ENCODE results near the gene ANKRD53. TPM values are rescaled to one million over a fixed set of nuclear protein-coding genes. Genes with fewer than 3 reads are reported as not detected.
A peak's percentile ranks its signal among the peaks of the same experiment; 100 is the strongest.

ANKRD53 gene, protein sequence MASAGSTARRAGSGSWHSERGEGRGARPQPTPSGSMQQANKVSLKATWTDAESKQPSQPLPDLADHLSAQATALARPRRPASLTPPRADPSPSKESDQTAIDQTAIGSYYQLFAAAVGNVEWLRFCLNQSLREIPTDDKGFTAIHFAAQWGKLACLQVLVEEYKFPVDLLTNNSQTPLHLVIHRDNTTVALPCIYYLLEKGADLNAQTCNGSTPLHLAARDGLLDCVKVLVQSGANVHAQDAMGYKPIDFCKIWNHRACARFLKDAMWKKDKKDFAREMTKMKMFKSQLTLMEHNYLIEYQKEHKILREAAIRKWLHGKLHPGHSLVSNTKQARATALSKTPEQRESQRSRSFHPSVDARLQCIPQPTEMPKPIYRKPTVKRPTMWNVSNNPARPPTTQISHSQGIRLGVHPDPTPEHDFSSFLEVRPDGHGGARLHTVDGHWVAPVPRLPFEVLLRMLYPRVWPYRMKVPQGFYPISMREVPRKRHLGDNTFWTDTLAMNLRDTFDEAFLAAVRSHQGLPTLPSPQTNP
- under 1 TPM in 1 of 2 donors, not detected in 1; 0.88 TPM for total RNA-seq

- peak; percentile 57 to 69 for ATAC-seq
- H3K9me3 Mint-ChIP-seq, result no peaks in the 10 kb centered on the region
- peak; percentile 67 for DNase-seq (ENCODE audit: low spot score)
- H3K4me3 Mint-ChIP-seq, result peak within 1 kb of the TSS; percentile 90
- H3K27me3 Mint-ChIP-seq, result no peaks in the 10 kb centered on the region
- no peaks in the 10 kb centered on the region for H3K36me3 Mint-ChIP-seq
- peaks cover 12 to 17% of the 10 kb centered on the region in 2 donors for H3K4me1 Mint-ChIP-seq (ENCODE audit: low read depth in 2 of 2)
- H3K27ac Mint-ChIP-seq, result peak within 1 kb of the TSS; percentile 66 to 93
Observed at GRCh38 chr2:70978341-70979179, at the start of gene ANKRD53. Gene ANKRD53 (plus strand): TSS chr2:70978630. CDS start chr2:70978646, 16 bp downstream.

DNA sequence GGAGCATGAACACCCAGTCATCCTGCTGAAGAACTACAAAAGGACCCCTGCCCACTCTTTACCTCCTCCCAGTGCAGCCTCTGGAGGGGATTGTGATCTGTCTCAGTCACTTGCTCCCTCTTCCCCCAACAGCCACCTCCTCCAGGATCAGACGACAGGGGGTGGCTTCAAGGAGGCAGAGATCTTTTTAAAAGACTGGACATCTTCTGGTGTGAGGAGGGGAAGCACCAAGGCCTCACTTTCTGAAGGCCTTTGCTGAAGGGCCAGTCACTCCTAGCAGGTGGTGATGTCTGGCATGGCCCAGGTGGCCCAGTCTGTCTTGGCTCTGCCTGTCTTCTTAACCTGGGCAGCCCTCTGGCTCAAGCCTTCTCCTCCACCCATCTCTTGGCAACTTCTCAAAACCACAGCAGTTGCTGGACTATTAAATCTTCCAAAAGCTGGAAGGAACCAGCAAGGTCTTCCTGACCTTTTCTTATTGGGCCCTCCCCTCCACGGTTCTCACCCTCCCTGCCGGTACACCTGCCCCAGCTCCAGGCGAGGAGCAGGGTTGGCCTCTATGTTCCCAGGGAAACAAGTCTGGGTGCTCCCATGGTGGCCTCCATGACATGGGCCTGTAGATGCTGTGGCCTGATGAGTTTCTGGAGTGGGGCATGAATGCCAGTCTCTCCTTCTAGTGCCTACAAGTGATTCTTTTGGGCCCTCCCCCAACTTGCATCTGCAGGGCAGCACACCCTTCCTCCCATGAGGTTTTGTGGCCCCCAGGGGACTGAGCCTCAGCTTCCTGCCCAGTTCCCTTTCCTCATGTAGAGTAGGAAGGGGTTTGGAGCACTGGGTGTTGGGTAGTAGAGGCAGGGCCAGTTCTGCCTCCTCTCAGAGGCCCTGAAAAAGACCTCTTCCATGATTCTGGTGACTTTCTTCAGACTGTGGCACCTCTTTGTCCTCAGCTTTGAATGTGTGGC lies 47.8 kb upstream of the ANKRD53 start:
- no peak for DNase-seq (ENCODE audit: low spot score)
- H3K4me1 Mint-ChIP-seq (ENCODE audit: low read depth in 2 of 2), result no peaks in the 10 kb centered on the region
- H3K36me3 Mint-ChIP-seq, result no peaks in the 10 kb centered on the region
- H3K9me3 Mint-ChIP-seq, result no peaks in the 10 kb centered on the region
- no peak for ATAC-seq
- no peak overlapping the region for H3K27ac Mint-ChIP-seq
- no peak overlapping the region for H3K4me3 Mint-ChIP-seq
- H3K27me3 Mint-ChIP-seq, result peaks cover 0 to 11% of the 10 kb centered on the region in 2 donors

GRCh38 chr2:70931376-70932000 lies 46.9 kb upstream of the ANKRD53 start:
- H3K4me1 Mint-ChIP-seq (ENCODE audit: low read depth in 2 of 2), result no peaks in the 10 kb centered on the region
- H3K4me3 Mint-ChIP-seq, result no peak overlapping the region

DNA sequence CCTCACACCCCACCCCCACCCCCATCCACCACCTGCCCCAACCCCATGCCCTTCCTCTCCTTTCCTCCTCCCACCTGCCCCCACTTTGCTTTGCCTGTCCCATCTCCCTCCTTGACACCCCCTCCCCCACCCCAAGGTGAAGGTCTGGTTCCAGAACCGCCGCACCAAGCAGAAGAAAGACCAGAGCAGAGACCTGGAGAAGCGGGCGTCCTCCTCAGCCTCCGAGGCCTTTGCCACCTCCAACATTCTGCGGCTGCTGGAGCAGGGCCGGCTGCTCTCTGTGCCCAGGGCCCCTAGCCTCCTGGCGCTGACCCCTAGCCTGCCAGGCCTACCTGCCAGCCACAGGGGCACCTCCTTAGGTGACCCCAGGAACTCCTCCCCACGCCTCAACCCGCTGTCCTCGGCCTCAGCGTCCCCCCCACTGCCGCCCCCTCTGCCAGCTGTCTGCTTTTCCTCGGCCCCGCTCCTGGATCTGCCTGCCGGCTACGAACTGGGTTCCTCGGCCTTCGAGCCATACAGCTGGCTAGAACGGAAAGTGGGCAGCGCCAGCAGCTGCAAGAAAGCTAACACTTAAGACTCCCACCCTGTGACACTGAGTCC lies 45.7 kb upstream of the ANKRD53 start:
- Mint-ChIP-seq H3K4me1 (ENCODE audit: low read depth in 2 of 2) (no peaks in the 10 kb centered on the region), H3K9me3 (no peaks in the 10 kb centered on the region), H3K27ac (no peak overlapping the region), H3K36me3 (no peaks in the 10 kb centered on the region), H3K4me3 (no peak overlapping the region), H3K27me3 (peaks cover 0 to 9% of the 10 kb centered on the region in 2 donors)
- ATAC-seq (no peak), DNase-seq (ENCODE audit: low spot score) (no peak)

More at GRCh38 chr2:70931376-70932000, 46.9 kb upstream of the ANKRD53 start:
- Mint-ChIP-seq H3K9me3 (no peaks in the 10 kb centered on the region), H3K36me3 (no peaks in the 10 kb centered on the region), H3K27ac (no peak overlapping the region), H3K27me3 (peaks cover 0 to 11% of the 10 kb centered on the region in 2 donors)
- DNase-seq (ENCODE audit: low spot score) (no peak), ATAC-seq (no peak)

DNA sequence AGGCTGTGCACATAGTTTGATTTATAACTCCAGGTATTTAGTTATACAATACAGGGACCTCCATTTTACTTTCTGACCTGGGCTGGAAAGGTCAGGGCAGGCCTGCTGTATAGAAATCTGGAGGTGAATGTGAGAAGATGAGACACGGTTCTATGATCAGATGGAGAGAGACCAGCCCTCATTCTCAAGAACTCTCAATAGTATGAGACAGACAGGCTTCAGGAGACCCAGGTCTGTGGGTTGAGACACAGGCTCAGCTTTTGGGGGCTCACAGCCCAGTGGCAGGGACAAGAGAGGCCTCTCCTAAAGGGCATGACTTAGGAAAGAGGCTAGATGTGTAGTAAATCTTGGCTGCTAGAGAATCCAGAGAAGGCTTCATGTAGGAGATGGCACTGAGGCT lies 43.4 kb upstream of the ANKRD53 start:
- ATAC-seq (no peak), DNase-seq (ENCODE audit: low spot score) (peak; percentile 40)
- H3K9me3 Mint-ChIP-seq, result no peaks in the 10 kb centered on the region
- no peaks in the 10 kb centered on the region for H3K4me1 Mint-ChIP-seq (ENCODE audit: low read depth in 2 of 2)
- no peak overlapping the region for H3K4me3 Mint-ChIP-seq
- peaks cover 0 to 12% of the 10 kb centered on the region in 2 donors for H3K27me3 Mint-ChIP-seq
- H3K27ac Mint-ChIP-seq, result no peak overlapping the region
- H3K36me3 Mint-ChIP-seq, result no peaks in the 10 kb centered on the region

- Mint-ChIP-seq H3K27me3 (peaks cover 0 to 16% of the 10 kb centered on the region in 2 donors), H3K9me3 (no peaks in the 10 kb centered on the region), H3K4me3 (no peak within 1 kb of the TSS), H3K36me3 (no peaks in the 10 kb centered on the region), H3K27ac (no peak within 1 kb of the TSS), H3K4me1 (ENCODE audit: low read depth in 2 of 2) (no peaks in the 10 kb centered on the region)
- DNase-seq (ENCODE audit: low spot score), result peak; percentile 28
- ATAC-seq, result no peak
Observed at GRCh38 chr2:70935468-70936164, 42.8 kb upstream of the ANKRD53 start, which contains the start of gene ATP6V1B1. Gene ATP6V1B1 (plus strand): TSS chr2:70935900. CDS start chr2:70935955, 55 bp downstream.

- H3K27me3 Mint-ChIP-seq, result peaks cover 0 to 18% of the 10 kb centered on the region in 2 donors
- H3K4me1 Mint-ChIP-seq (ENCODE audit: low read depth in 2 of 2), result no peaks in the 10 kb centered on the region
- ATAC-seq (no peak), DNase-seq (ENCODE audit: low spot score) (peak; percentile 39)
- H3K4me3 Mint-ChIP-seq, result no peak overlapping the region
- no peaks in the 10 kb centered on the region for H3K9me3 Mint-ChIP-seq
- no peaks in the 10 kb centered on the region for H3K36me3 Mint-ChIP-seq
- H3K27ac Mint-ChIP-seq, result no peak overlapping the region
Observed at GRCh38 chr2:70936165-70936978, 42.1 kb upstream of the ANKRD53 start.

DNA sequence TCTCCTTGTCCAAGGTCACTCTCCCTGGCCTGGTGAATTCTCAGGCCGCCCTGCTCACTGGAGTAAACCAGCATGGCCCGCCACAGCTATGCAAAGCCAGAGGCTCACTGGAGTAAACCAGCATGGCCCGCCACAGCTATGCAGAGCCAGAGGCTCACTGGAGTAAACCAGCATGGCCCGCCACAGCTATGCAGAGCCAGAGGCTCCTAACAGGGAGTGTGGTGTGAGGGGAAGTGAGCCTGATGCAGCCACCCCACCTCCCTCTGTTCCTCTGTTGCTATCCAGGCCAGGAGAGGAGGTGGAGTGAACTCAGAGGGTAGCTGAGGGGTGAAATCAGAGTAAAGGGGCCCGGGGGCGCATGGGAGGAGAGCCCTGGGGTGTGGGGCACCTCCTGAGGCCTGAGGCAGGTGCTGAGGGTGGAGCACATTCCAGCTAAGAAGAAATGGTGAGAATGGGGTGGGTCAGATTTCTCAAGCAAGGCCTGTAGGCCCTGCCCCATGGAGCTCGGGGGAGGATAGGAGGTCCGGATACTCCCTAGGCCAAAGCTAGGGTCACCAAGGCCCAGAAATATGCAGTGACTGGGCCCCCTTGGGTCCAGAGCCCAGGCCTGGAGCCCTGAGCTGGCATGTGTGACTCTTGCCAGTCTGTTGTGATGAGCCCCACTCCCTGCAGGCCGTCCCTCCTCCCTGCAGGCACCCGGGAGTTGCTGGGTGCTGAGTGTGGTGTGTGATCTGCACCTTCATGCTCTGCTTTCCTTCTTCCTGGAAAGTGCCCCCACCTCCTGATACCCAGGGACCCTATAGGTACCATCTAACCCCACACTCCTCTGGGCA lies 41.2 kb upstream of the ANKRD53 start:
- Mint-ChIP-seq H3K9me3 (no peaks in the 10 kb centered on the region), H3K27ac (no peak overlapping the region), H3K4me1 (ENCODE audit: low read depth in 2 of 2) (no peaks in the 10 kb centered on the region), H3K36me3 (no peaks in the 10 kb centered on the region), H3K27me3 (peaks cover 0 to 21% of the 10 kb centered on the region in 2 donors), H3K4me3 (no peak overlapping the region)
- peak; percentile 22 for DNase-seq (ENCODE audit: low spot score)
- no peak for ATAC-seq

GRCh38 chr2:70937866-70938585 lies 40.4 kb upstream of the ANKRD53 start:
- Mint-ChIP-seq H3K27ac (no peak overlapping the region), H3K4me1 (ENCODE audit: low read depth in 2 of 2) (no peaks in the 10 kb centered on the region), H3K27me3 (peaks cover 0 to 21% of the 10 kb centered on the region in 2 donors), H3K9me3 (no peaks in the 10 kb centered on the region), H3K4me3 (no peak overlapping the region), H3K36me3 (no peaks in the 10 kb centered on the region)
- peak in 1 of 2 donors; percentile 21 for ATAC-seq
- DNase-seq (ENCODE audit: low spot score), result peak; percentile 51

DNA sequence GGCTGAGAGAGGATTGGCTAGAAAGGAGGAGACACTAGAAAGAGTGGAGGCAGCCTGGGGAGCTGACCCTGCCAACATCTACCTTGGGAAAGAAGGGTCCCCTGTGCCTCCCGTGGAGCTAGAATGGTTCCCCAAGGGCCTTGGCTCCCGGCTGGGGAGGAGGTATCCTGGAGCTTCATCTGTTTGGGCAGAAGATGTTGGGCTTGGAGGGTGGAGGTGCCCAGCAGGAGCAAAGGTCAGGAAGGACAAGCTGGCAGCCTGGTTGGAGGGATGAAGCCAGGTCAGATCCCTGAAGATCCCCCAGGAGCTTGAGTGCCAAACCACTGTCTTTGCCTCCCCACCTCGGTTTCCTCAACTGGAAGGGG lies 39.9 kb upstream of the ANKRD53 start:
- Mint-ChIP-seq H3K4me1 (ENCODE audit: low read depth in 2 of 2) (no peaks in the 10 kb centered on the region), H3K27me3 (peaks cover 0 to 18% of the 10 kb centered on the region in 2 donors), H3K9me3 (no peaks in the 10 kb centered on the region), H3K36me3 (no peaks in the 10 kb centered on the region), H3K4me3 (no peak overlapping the region), H3K27ac (no peak overlapping the region)
- DNase-seq (ENCODE audit: low spot score) (peak; percentile 5), ATAC-seq (no peak)
